Neuronal stem cell (in vitro differentiated cells): ENCODE results near the gene GABBR2.

ENCODE experiments used
- DNase-seq: peaks from one replicate; pipeline ENCODE4 v3.0.0-alpha.2; 2013; ENCODE audit warnings: low spot score
- H2AFZ ChIP-seq: one replicate; pipeline ENCODE4 v1.6.1; 2013; ENCODE audit warnings: mild to moderate bottlenecking, low read length, inconsistent platforms
- H2AK5ac ChIP-seq: 2 replicates; pipeline ENCODE4 v1.6.1; 2013; ENCODE audit warnings: low read depth, mild to moderate bottlenecking, inconsistent platforms, low read length, moderate library complexity, mixed read lengths
- H2BK120ac ChIP-seq: 2 replicates; pipeline ENCODE4 v1.6.1; 2013; ENCODE audit warnings: low read depth, mild to moderate bottlenecking, inconsistent platforms, low read length, moderate library complexity, mixed read lengths
- H2BK12ac ChIP-seq: one replicate; pipeline ENCODE4 v1.6.1; 2013; ENCODE audit warnings: low read length, inconsistent platforms
- H2BK15ac ChIP-seq: 2 replicates; pipeline ENCODE4 v1.6.1; 2013; ENCODE audit warnings: mild to moderate bottlenecking, low read length, inconsistent platforms, mixed read lengths
- H2BK5ac ChIP-seq: one replicate; pipeline ENCODE4 v1.6.1; 2013; ENCODE audit warnings: inconsistent platforms, mild to moderate bottlenecking, low read length, moderate library complexity
- H3K14ac ChIP-seq: one replicate; pipeline ENCODE4 v1.6.1; 2013; ENCODE audit warnings: low read length, inconsistent platforms
- H3K18ac ChIP-seq: 2 replicates; pipeline ENCODE4 v1.6.1; 2013; ENCODE audit warnings: low read length, inconsistent platforms
- H3K23ac ChIP-seq: 2 replicates; pipeline ENCODE4 v1.6.1; 2013; ENCODE audit warnings: low read depth, mild to moderate bottlenecking, mixed read lengths, low read length, inconsistent platforms; ENCODE audit not compliant: poor library complexity
- H3K27ac ChIP-seq: replicated peaks from 3 replicates; pipeline ENCODE4 v1.5.1; 2013; ENCODE audit warnings: low read length, inconsistent platforms
- H3K27me3 ChIP-seq, 3 experiments: 2 replicates each; pipeline ENCODE4 v1.6.1; 2013; ENCODE audit warnings: low read length in 3 of 3, mild to moderate bottlenecking in 2 of 3, inconsistent platforms in 1 of 3, low read depth in 1 of 3, mixed read lengths in 1 of 3, moderate library complexity in 1 of 3; ENCODE audit not compliant: control insufficient read depth in 3 of 3, insufficient read depth in 3 of 3
- H3K36me3 ChIP-seq, 2 donors: replicated peaks in 1 of 2; 2 replicates each; pipeline ENCODE4 v1.6.1; 2013; ENCODE audit warnings: low read length in 2 of 2; ENCODE audit not compliant: control insufficient read depth in 2 of 2, insufficient read depth in 2 of 2
- H3K4ac ChIP-seq: 2 replicates; pipeline ENCODE4 v1.6.1; 2013; ENCODE audit warnings: inconsistent platforms, mild to moderate bottlenecking, low read length, moderate library complexity
- H3K4me1 ChIP-seq, 2 donors: 1 replicate in 1 of 2; 2 replicates in 1 of 2; pipeline ENCODE4 v1.6.1; 2013; ENCODE audit warnings: low read length in 2 of 2, low read depth in 1 of 2; ENCODE audit not compliant: control insufficient read depth in 2 of 2, insufficient read depth in 1 of 2
- H3K4me2 ChIP-seq: one replicate; pipeline ENCODE4 v1.6.1; 2013; ENCODE audit warnings: mild to moderate bottlenecking, low read length, inconsistent platforms; ENCODE audit not compliant: insufficient read depth, poor library complexity, severe bottlenecking
- H3K4me3 ChIP-seq, 2 donors: 2 replicates each; pipeline ENCODE4 v1.5.1; 2013; ENCODE audit warnings: low read length in 2 of 2, mild to moderate bottlenecking in 2 of 2, inconsistent platforms in 1 of 2, moderate library complexity in 1 of 2
- H3K79me1 ChIP-seq: one replicate; pipeline ENCODE4 v1.6.1; 2013; ENCODE audit warnings: low read depth, mild to moderate bottlenecking, inconsistent platforms, low read length, moderate library complexity
- H3K9ac ChIP-seq: one replicate; pipeline ENCODE4 v1.6.1; 2013; ENCODE audit warnings: mild to moderate bottlenecking, low read depth, low read length, inconsistent platforms; ENCODE audit not compliant: poor library complexity
- H3K9me3 ChIP-seq, 2 donors: replicated peaks in 1 of 2; 2 replicates each; pipeline versions ENCODE3 to v1.6.1; 2013; ENCODE audit warnings: low read length in 2 of 2, mild to moderate bottlenecking in 2 of 2, inconsistent platforms in 1 of 2, low read depth in 1 of 2, mixed read lengths in 1 of 2, moderate library complexity in 1 of 2; ENCODE audit not compliant: control insufficient read depth in 2 of 2, insufficient read depth in 1 of 2
- H4K8ac ChIP-seq: one replicate; pipeline ENCODE4 v1.6.1; 2013; ENCODE audit warnings: low read depth, mild to moderate bottlenecking, inconsistent platforms, low read length, moderate library complexity
- H4K91ac ChIP-seq: one replicate; pipeline ENCODE4 v1.6.1; 2013; ENCODE audit warnings: low read length, low read depth, mild to moderate bottlenecking, inconsistent platforms; ENCODE audit not compliant: poor library complexity
- WGBS, 2 donors: extraction: QIAGEN DNeasy Blood & Tissue Kit; methylation state at CpG; one replicate each; pipeline ENCODE4 v1.1.7; 2013; ENCODE audit warnings: missing lambda C conversion rate in 2 of 2, mixed read lengths in 1 of 2; ENCODE audit not compliant: insufficient read length in 2 of 2, insufficient replicate concordance in 1 of 2; ENCODE audit errors: extremely low coverage in 2 of 2; 5-methylcytosine and 5-hydroxymethylcytosine counted together

The GABBR2 gene

DNA sequence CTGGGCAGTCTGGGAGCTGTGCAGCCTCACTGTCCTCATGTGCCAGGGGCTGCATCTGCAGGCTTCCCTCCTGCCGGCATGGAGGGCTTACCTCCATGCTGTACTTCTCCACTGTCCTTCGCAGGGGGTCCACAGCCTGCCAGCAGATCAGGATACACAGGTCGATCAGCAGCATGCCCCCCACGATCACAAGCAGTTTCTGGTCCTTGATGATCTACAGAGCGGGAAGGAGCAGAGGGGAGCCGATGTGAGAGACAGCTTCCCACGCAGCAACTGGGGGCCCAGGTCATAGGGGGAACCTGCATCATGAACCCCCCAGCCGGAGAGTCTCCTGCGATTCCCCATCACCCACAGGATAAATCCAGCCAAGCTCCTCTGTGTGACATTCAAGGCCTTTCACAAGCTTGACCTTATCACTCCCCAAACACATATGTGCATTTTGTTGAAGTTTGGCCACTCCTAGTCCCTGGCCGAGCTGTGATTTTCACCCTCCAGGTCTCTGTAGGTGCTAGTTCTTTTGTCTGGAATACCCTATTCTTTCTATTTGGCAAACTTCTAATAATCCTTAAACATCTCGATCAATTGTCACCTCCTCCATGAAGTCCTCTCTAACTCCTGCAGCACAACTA is 346.0 kb downstream of the GABBR2 start:
- Histone ChIP-seq H2BK12ac (no peak overlapping the region), H3K4ac (no peak overlapping the region), H3K18ac (peak overlapping the region; percentile 78), H3K9ac (peak overlapping the region; percentile 26), H3K23ac (peak overlapping the region; percentile 60), H2BK5ac (no peak overlapping the region), H3K36me3 (no peaks in the 10 kb centered on the region), H3K27me3 (peaks cover 0 to 11% (median 2%) of the 10 kb centered on the region in 3 experiments), H4K91ac (no peak overlapping the region), H3K14ac (peak overlapping the region; percentile 12), H4K8ac (no peak overlapping the region), H3K79me1 (peaks cover 3% of the 10 kb centered on the region), H3K4me3 (no peak overlapping the region), H3K4me2 (no peak overlapping the region), H2BK15ac (no peak overlapping the region), H3K27ac (no peak overlapping the region), H3K4me1 (no peaks in the 10 kb centered on the region), H3K9me3 (peaks cover 4 to 10% of the 10 kb centered on the region in 2 donors), H2AK5ac (no peak overlapping the region), H2BK120ac (no peak overlapping the region), H2AFZ (no peak overlapping the region)
- no peak for DNase-seq
- WGBS, 2 donors, result 100% methylated on average over 1 of the region's 11 CpGs; no CpG with 5 or more reads in 1 of the 2 donors

GRCh38 chr9:98361645-98362044 is 347.1 kb downstream of the GABBR2 start:
- Histone ChIP-seq H2BK5ac (no peak overlapping the region), H3K14ac (no peak overlapping the region), H3K18ac (no peak overlapping the region), H3K4me2 (no peak overlapping the region), H4K91ac (no peak overlapping the region), H3K4me3 (no peak overlapping the region), H2AK5ac (no peak overlapping the region), H3K4me1 (no peaks in the 10 kb centered on the region), H3K9ac (no peak overlapping the region), H2BK12ac (no peak overlapping the region), H4K8ac (no peak overlapping the region), H2BK15ac (no peak overlapping the region), H3K4ac (no peak overlapping the region), H3K36me3 (no peaks in the 10 kb centered on the region), H2AFZ (no peak overlapping the region), H3K79me1 (peaks cover 3% of the 10 kb centered on the region), H3K27me3 (peaks cover 0 to 11% (median 2%) of the 10 kb centered on the region in 3 experiments), H3K9me3 (peaks cover 4 to 10% of the 10 kb centered on the region in 2 donors), H3K23ac (no peak overlapping the region), H2BK120ac (no peak overlapping the region), H3K27ac (no peak overlapping the region)
- no CpG with 5 or more reads among the region's 3 CpGs for WGBS, 2 donors
- no peak for DNase-seq

GRCh38 chr9:98360176-98360708 is 348.5 kb downstream of the GABBR2 start:
- Histone ChIP-seq H3K4me3 (no peak overlapping the region), H2BK15ac (no peak overlapping the region), H3K79me1 (peaks cover 3% of the 10 kb centered on the region), H3K27ac (no peak overlapping the region), H4K91ac (no peak overlapping the region), H3K14ac (no peak overlapping the region), H3K18ac (no peak overlapping the region), H2BK12ac (no peak overlapping the region), H2BK120ac (no peak overlapping the region), H3K9me3 (peaks cover under 1 to 3% of the 10 kb centered on the region in 2 donors), H3K4me2 (no peak overlapping the region), H3K27me3 (peaks cover 0 to 11% (median 2%) of the 10 kb centered on the region in 3 experiments), H3K9ac (no peak overlapping the region), H2AFZ (no peak overlapping the region), H3K4ac (no peak overlapping the region), H3K36me3 (no peaks in the 10 kb centered on the region), H4K8ac (no peak overlapping the region), H2AK5ac (no peak overlapping the region), H3K4me1 (no peaks in the 10 kb centered on the region), H3K23ac (no peak overlapping the region), H2BK5ac (no peak overlapping the region)
- no peak for DNase-seq
- no CpG with 5 or more reads among the region's 2 CpGs for WGBS, 2 donors

GRCh38 chr9:98359569-98359968 is 349.2 kb downstream of the GABBR2 start:
- peaks cover 0 to 11% (median 2%) of the 10 kb centered on the region in 3 experiments for H3K27me3 ChIP-seq
- H4K91ac ChIP-seq, result no peak overlapping the region
- no peak for DNase-seq
- H3K79me1 ChIP-seq, result peaks cover 3% of the 10 kb centered on the region
- H3K9ac ChIP-seq, result peak overlapping the region; percentile 32
- H3K4ac ChIP-seq, result no peak overlapping the region
- no peak overlapping the region for H2BK120ac ChIP-seq
- no peak overlapping the region for H3K27ac ChIP-seq
- H3K4me2 ChIP-seq, result no peak overlapping the region
- H3K4me1 ChIP-seq, result no peaks in the 10 kb centered on the region
- H3K23ac ChIP-seq, result peak overlapping the region; percentile 68
- H2AK5ac ChIP-seq, result no peak overlapping the region
- no peak overlapping the region for H2BK15ac ChIP-seq
- no peak overlapping the region for H3K4me3 ChIP-seq
- no peaks in the 10 kb centered on the region for H3K9me3 ChIP-seq
- no CpG with 5 or more reads among the region's 8 CpGs for WGBS, 2 donors
- H2BK12ac ChIP-seq, result no peak overlapping the region
- no peaks in the 10 kb centered on the region for H3K36me3 ChIP-seq
- H2AFZ ChIP-seq, result no peak overlapping the region
- H4K8ac ChIP-seq, result no peak overlapping the region
- H3K18ac ChIP-seq, result peak overlapping the region; percentile 27
- H2BK5ac ChIP-seq, result no peak overlapping the region
- no peak overlapping the region for H3K14ac ChIP-seq
